Measurements from ENCODE around the gene CYTL1.

Gene CYTL1

GRCh38 chr4:5040856-5041620 is 21.8 kb upstream of the CYTL1 start:
- TF ChIP-seq, protein P1, sequence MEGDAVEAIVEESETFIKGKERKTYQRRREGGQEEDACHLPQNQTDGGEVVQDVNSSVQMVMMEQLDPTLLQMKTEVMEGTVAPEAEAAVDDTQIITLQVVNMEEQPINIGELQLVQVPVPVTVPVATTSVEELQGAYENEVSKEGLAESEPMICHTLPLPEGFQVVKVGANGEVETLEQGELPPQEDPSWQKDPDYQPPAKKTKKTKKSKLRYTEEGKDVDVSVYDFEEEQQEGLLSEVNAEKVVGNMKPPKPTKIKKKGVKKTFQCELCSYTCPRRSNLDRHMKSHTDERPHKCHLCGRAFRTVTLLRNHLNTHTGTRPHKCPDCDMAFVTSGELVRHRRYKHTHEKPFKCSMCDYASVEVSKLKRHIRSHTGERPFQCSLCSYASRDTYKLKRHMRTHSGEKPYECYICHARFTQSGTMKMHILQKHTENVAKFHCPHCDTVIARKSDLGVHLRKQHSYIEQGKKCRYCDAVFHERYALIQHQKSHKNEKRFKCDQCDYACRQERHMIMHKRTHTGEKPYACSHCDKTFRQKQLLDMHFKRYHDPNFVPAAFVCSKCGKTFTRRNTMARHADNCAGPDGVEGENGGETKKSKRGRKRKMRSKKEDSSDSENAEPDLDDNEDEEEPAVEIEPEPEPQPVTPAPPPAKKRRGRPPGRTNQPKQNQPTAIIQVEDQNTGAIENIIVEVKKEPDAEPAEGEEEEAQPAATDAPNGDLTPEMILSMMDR (IDR thresholded peaks at IDR 0.05): no peak

DNA sequence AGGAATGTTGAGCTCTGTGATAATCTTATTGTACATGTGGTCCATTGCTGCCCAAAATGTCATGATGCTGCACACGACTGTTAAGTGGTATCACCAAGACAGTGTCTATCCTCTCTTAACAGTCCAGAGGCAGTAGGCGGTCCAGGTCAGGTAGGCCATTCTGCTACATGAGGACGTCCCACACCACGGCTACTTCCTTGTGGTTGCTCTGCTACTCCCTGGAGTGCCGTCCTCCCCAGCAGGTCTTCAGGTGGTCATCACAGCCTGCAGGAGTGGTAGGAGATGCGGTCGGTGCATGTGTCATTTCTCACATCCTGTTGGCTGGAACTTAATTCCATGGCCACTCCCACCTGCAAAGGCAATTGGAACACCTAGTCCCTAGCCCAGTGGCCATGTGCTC is 20.5 kb upstream of the CYTL1 start:
- TF ChIP-seq, protein P1 (IDR thresholded peaks at IDR 0.05): no peak

DNA sequence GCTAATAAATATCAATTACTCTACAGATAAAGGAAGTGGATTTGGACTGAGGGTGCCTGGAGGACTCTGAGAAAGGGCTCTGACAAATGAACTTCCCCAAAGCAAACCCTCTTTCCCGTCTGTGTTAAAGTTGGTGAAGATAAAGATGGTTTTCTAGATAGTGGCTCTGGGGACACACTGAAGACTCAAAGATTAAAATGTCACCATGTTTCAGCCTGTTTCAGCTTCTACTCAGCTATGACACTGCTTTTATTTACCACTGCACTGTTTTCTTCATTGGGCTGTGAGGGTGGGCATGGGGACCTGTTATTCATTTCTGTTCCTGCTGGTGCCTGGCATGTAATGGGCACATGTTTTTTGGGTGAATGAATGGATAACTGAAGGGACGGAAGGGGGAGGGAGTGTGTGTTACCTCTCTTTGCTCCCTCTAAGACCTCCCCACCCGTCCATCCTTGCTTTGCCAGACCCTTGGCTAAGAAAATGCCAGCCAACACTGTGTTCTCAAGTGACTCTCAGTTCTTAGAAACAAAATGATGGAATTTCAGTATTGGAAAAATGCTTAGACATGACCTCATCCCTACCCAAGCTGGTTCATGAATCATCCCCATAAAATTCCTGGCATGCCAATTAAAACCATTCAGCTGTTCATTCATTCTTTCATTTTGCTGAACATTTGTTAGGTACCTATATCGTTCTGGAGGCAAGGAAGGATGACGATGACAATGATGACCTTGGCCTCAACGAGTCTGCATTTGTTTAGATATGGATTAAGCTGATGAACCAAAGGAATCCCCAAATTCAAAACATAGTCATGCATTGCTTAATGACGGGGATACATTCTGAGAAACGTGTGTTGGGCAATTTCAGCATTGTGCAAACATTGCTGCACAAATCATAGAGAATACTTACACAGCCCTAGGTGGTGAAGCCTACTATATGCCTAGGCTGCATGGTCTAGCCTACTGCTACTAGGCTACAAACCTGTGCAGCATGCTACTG is 18.6 kb upstream of the CYTL1 start:
- TF ChIP-seq, protein P1 (IDR thresholded peaks at IDR 0.05): no peak

DNA sequence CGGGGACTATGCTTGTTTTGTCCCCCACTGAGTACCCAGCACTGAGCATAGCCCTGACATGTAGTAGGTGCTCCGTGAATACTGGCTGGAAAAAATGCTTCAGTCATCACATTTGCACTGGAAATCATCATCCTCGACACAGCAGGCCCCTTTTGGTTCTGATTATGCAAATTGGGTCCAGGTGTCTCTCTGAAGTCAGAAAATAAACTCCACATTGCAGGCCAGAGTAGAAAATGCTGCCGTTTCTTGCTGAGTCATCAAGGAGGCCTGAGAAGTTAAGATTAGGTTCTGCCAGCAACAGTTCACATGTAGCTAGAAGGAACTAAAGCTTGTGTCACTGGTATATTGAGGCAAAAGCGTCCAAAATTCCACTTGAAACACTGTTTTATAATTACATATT is 17.0 kb upstream of the CYTL1 start:
- TF ChIP-seq, protein P1 (IDR thresholded peaks at IDR 0.05): no peak

GRCh38 chr4:5034206-5034605 is 14.9 kb upstream of the CYTL1 start:
- TF ChIP-seq, protein P1 (IDR thresholded peaks at IDR 0.05): no peak

DNA sequence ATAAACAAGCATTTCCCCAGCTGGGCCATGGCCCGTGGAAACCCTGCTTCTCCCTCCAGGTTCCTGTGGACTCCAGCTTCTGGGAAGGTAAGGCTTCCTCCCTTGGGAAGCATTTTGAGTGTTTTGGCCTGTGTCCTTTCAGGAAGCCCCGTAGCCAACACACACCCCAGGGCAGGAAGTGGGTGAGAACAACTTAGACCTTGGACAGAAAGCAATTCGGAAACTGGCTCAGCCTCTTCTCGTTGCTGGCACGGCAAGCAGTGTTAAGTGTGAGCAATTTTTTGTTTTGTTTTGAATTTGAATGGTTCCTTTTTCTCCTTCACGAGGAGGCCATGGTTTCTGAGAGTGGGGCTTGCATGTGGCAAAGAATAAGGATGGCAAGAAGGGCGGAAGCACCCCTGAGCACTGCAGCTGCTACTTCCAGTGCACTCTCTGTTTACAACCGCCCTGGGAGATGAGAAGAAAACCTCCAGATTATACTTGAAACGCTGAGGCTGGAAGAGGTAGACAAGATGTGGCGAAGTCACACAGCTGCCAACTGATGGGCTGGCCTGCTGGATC is 14.1 kb upstream of the CYTL1 start:
- TF ChIP-seq, protein P1 (IDR thresholded peaks at IDR 0.05): no peak

- TF ChIP-seq, protein P1 (IDR thresholded peaks at IDR 0.05): no peak
Observed at GRCh38 chr4:5032813-5033212, 13.6 kb upstream of the CYTL1 start.

Measured in LNCAP (cell line).